Hippocampal formation (tissue), 2 donors: Measurements from ENCODE around the gene SLC4A8.
"Not testable (repeated sequence)": the region's sequence is repeated elsewhere in the genome, so short reads cannot be mapped to it uniquely, and the experiment has no call there.

Experiments used
- DNase-seq, 2 donors: peaks; one replicate each; lab custom pipeline; 2025; lab: John Stamatoyannopoulos, UW

Gene SLC4A8

GRCh38 chr12:51429700-51430099, 5.1 kb downstream of the SLC4A8 start:
- DNase-seq = no peak

- DNase-seq = no peak
Observed at GRCh38 chr12:51430196-51430895, 5.7 kb downstream of the SLC4A8 start.

GRCh38 chr12:51432921-51433320, 8.3 kb downstream of the SLC4A8 start:
- no peak for DNase-seq

- no peak for DNase-seq
Observed at GRCh38 chr12:51434305-51434704, 9.7 kb downstream of the SLC4A8 start.

- no peak for DNase-seq
Observed at GRCh38 chr12:51437431-51437830, 12.8 kb downstream of the SLC4A8 start.

GRCh38 chr12:51439330-51439729, 14.7 kb downstream of the SLC4A8 start:
- DNase-seq = no peak

GRCh38 chr12:51441583-51441982, 17.0 kb downstream of the SLC4A8 start:
- DNase-seq = no peak

GRCh38 chr12:51442324-51442723, 17.7 kb downstream of the SLC4A8 start:
- DNase-seq = no peak

GRCh38 chr12:51443573-51443972, 18.9 kb downstream of the SLC4A8 start:
- DNase-seq = no peak

- no peak for DNase-seq
Observed at GRCh38 chr12:51448618-51449256, 24.1 kb downstream of the SLC4A8 start.

GRCh38 chr12:51449580-51450246, 25.1 kb downstream of the SLC4A8 start:
- no peak for DNase-seq

- DNase-seq = no peak
Observed at GRCh38 chr12:51450333-51450732, 25.7 kb downstream of the SLC4A8 start.

GRCh38 chr12:51450806-51451205, 26.2 kb downstream of the SLC4A8 start:
- DNase-seq = no peak

- not testable (repeated sequence) for DNase-seq
Observed at GRCh38 chr12:51454016-51454415, 29.4 kb downstream of the SLC4A8 start.

GRCh38 chr12:51455050-51455449, 30.4 kb downstream of the SLC4A8 start:
- DNase-seq = not testable (repeated sequence)

- no peak for DNase-seq
Observed at GRCh38 chr12:51458635-51459034, 34.0 kb downstream of the SLC4A8 start.

- DNase-seq = no peak
Observed at GRCh38 chr12:51460519-51460918, 35.9 kb downstream of the SLC4A8 start.

GRCh38 chr12:51465491-51465890, 40.9 kb downstream of the SLC4A8 start:
- no peak for DNase-seq

GRCh38 chr12:51470116-51470515, 45.5 kb downstream of the SLC4A8 start:
- no peak for DNase-seq

- DNase-seq = no peak
Observed at GRCh38 chr12:51471111-51471864, 46.7 kb downstream of the SLC4A8 start.

- DNase-seq = no peak
Observed at GRCh38 chr12:51472984-51473383, 48.4 kb downstream of the SLC4A8 start.

GRCh38 chr12:51473947-51474346, 49.3 kb downstream of the SLC4A8 start:
- no peak for DNase-seq
